ENCODE results near the gene ZNF423. TPM values are rescaled to one million over a fixed set of nuclear protein-coding genes. Genes with fewer than 3 reads are reported as not detected.

Gene ZNF423
- total and polyA plus RNA-seq, 2 of the 13 experiments (the other 11 are each of a cell fraction or from before 2014, with no cell fraction given): 0.07 to 0.31 TPM

DNA sequence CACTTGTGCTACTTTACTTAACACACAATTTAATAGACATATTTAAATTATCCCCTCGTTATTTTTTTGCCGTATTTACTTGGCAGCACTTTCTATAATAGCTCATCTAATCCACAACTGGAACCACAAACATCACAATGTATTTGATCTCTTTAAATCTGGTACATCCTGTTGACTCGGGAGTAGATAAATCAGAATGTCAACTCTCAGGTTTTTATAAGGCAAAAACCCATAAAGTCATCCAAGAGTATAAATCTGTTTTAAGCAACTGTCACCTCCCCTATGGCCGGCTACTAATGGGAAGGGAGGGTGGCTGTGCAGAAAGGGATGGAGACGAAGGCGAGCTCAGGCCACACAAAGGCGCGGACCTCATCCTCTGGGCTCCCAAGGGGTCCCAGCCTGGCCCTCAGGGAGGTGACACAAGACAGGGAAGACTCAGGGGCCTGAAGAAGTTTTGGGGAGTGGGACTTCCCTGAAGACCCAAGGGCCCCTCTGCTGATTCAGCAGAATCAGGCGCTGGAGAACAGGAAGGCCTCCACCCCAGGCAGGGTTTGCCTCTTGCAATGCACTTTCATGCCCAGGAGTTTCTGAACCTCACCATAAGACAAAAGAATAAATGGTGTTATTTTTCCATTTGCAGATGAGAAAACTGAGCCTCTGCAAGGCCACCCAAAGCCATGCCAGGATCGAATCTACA is 122.5 kb downstream of the ZNF423 start:
- POLR2A ChIA-PET: no interaction called here
- in situ Hi-C loops (cut with HindIII; ENCODE audit: extremely low pct_ligation_motif_present, low pct_unique_long_range_greater_than_20kb): no loop called here
- no peaks in the 10 kb centered on the region for H3K4me1 ChIP-seq (ENCODE audit: insufficient read depth, low read length)
- DNase-seq (ENCODE audit: low spot score) (no peak), ATAC-seq (no peak), FAIRE-seq (no peak)
- H2AFZ ChIP-seq (ENCODE audit: low read length): no peak overlapping the region
- CTCF ChIA-PET (ENCODE audit: low intra/inter-chr PET ratio, low total read pairs): no interaction called here
- no peaks in the 10 kb centered on the region for H4K20me1 ChIP-seq (ENCODE audit: insufficient read depth, low read length)
- no peak overlapping the region for H3K9ac ChIP-seq (ENCODE audit: insufficient read depth, low read depth, low read length)
- H3K9me3 ChIP-seq (ENCODE audit: low read length): no peaks in the 10 kb centered on the region
- no peak overlapping the region for H3K4me3 ChIP-seq (replicated peaks in 1 of 3; ENCODE audit: insufficient read depth in 1 of 3, low read depth in 2 of 3, low read length in 3 of 3)
- 52% methylated on average over 10 of the region's 10 CpGs for WGBS (ENCODE audit: low lambda C conversion rate)
- H3K4me2 ChIP-seq (ENCODE audit: low read depth, low read length): no peak overlapping the region
- no peak for TF ChIP-seq TOPORS (CRISPR knock-in tag; IDR thresholded peaks at IDR 0.05)
- TF ChIP-seq MAFF (IDR thresholded peaks at IDR 0.05; ENCODE audit: low read depth, low read length): peak; percentile 83
- peak; percentile 91 to 93 for TF ChIP-seq MAFK (conservative IDR thresholded peaks at IDR 0.05 in 1 of 2, IDR thresholded peaks at IDR 0.05 in 1 of 2; ENCODE audit: low read length in 2 of 2)
- TF ChIP-seq PHF21A (CRISPR knock-in tag; IDR thresholded peaks at IDR 0.05): no peak
- no TSS peak for BruUV-seq (replicated peaks)
- no peaks in the 10 kb centered on the region for H3K79me2 ChIP-seq (ENCODE audit: insufficient read depth, low read length)
- intact Hi-C loops (cut with micrococcal nuclease; ENCODE audit: unreplicated experiment): no loop called here
- no peaks in the 10 kb centered on the region for H3K36me3 ChIP-seq (replicated peaks in 1 of 2; ENCODE audit: control insufficient read depth in 1 of 2, insufficient read depth in 2 of 2, low read length in 2 of 2)
- no peak overlapping the region for H3K27ac ChIP-seq (ENCODE audit: extremely low read length, insufficient read depth, low read length)
- H3K27me3 ChIP-seq (ENCODE audit: control insufficient read depth in 1 of 2, insufficient read depth in 2 of 2, low read length in 2 of 2): peaks cover 2 to 16% of the 10 kb centered on the region in 2 experiments; a peak in 3 of 5 replicates

DNA sequence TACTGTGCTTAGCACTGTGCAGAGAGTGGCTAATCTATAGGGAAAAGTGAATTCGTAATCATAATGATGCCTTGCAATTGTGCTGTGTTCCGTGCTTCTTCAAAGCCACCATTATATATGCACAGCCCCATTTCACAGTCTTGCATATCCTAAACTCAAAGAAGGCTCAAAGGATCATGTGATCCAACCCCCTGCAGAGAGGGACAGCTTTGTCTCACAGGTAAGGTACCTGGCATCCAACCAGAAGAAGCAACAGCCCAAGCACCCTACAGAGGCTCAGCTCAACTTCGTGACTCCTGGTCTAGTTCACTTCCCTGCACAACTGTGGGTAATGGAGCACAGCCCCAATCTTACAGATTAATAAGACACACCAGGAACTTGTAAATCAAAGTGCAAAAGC is 124.0 kb downstream of the ZNF423 start:
- H3K79me2 ChIP-seq (ENCODE audit: insufficient read depth, low read length): no peaks in the 10 kb centered on the region
- in situ Hi-C loops (cut with HindIII; ENCODE audit: extremely low pct_ligation_motif_present, low pct_unique_long_range_greater_than_20kb) (no loop called here), intact Hi-C loops (cut with micrococcal nuclease; ENCODE audit: unreplicated experiment) (no loop called here)
- no peak overlapping the region for H2AFZ ChIP-seq (ENCODE audit: low read length)
- no peak for FAIRE-seq
- H3K4me1 ChIP-seq (ENCODE audit: insufficient read depth, low read length): no peaks in the 10 kb centered on the region
- no peak overlapping the region for H3K27ac ChIP-seq (ENCODE audit: extremely low read length, insufficient read depth, low read length)
- H4K20me1 ChIP-seq (ENCODE audit: insufficient read depth, low read length): no peaks in the 10 kb centered on the region
- peaks cover 5 to 24% of the 10 kb centered on the region in 2 experiments; a peak in 2 of 5 replicates for H3K27me3 ChIP-seq (ENCODE audit: control insufficient read depth in 1 of 2, insufficient read depth in 2 of 2, low read length in 2 of 2)
- H3K9ac ChIP-seq (ENCODE audit: insufficient read depth, low read depth, low read length): no peak overlapping the region
- ChIA-PET POLR2A (no interaction called here), CTCF (ENCODE audit: low intra/inter-chr PET ratio, low total read pairs) (no interaction called here)
- no peaks in the 10 kb centered on the region for H3K9me3 ChIP-seq (ENCODE audit: low read length)
- 4% methylated on average over 3 of the region's 3 CpGs for WGBS (ENCODE audit: low lambda C conversion rate)
- no TSS peak for BruUV-seq (replicated peaks)
- no peak overlapping the region for H3K4me3 ChIP-seq (replicated peaks in 1 of 3; ENCODE audit: insufficient read depth in 1 of 3, low read depth in 2 of 3, low read length in 3 of 3)
- no peak overlapping the region for H3K4me2 ChIP-seq (ENCODE audit: low read depth, low read length)
- TF ChIP-seq, protein P1, sequence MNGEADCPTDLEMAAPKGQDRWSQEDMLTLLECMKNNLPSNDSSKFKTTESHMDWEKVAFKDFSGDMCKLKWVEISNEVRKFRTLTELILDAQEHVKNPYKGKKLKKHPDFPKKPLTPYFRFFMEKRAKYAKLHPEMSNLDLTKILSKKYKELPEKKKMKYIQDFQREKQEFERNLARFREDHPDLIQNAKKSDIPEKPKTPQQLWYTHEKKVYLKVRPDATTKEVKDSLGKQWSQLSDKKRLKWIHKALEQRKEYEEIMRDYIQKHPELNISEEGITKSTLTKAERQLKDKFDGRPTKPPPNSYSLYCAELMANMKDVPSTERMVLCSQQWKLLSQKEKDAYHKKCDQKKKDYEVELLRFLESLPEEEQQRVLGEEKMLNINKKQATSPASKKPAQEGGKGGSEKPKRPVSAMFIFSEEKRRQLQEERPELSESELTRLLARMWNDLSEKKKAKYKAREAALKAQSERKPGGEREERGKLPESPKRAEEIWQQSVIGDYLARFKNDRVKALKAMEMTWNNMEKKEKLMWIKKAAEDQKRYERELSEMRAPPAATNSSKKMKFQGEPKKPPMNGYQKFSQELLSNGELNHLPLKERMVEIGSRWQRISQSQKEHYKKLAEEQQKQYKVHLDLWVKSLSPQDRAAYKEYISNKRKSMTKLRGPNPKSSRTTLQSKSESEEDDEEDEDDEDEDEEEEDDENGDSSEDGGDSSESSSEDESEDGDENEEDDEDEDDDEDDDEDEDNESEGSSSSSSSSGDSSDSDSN (CRISPR knock-in tag; IDR thresholded peaks at IDR 0.05): no peak
- TF ChIP-seq SP5 (CRISPR knock-in tag; IDR thresholded peaks at IDR 0.05; ENCODE audit: borderline replicate concordance, low read depth): no peak
- TF ChIP-seq ZNF790 (CRISPR knock-in tag; IDR thresholded peaks at IDR 0.05; ENCODE audit: borderline replicate concordance): no peak
- no peak for TF ChIP-seq ZNF253 (CRISPR knock-in tag; IDR thresholded peaks at IDR 0.05; ENCODE audit: borderline replicate concordance)
- TF ChIP-seq SKI (IDR thresholded peaks at IDR 0.05; ENCODE audit: partially characterized antibody): no peak
- TF ChIP-seq, protein P2, sequence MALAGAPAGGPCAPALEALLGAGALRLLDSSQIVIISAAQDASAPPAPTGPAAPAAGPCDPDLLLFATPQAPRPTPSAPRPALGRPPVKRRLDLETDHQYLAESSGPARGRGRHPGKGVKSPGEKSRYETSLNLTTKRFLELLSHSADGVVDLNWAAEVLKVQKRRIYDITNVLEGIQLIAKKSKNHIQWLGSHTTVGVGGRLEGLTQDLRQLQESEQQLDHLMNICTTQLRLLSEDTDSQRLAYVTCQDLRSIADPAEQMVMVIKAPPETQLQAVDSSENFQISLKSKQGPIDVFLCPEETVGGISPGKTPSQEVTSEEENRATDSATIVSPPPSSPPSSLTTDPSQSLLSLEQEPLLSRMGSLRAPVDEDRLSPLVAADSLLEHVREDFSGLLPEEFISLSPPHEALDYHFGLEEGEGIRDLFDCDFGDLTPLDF (CRISPR knock-in tag; IDR thresholded peaks at IDR 0.05): no peak
- no peak for TF ChIP-seq ZNF24 (IDR thresholded peaks at IDR 0.05)
- TF ChIP-seq, protein P3, sequence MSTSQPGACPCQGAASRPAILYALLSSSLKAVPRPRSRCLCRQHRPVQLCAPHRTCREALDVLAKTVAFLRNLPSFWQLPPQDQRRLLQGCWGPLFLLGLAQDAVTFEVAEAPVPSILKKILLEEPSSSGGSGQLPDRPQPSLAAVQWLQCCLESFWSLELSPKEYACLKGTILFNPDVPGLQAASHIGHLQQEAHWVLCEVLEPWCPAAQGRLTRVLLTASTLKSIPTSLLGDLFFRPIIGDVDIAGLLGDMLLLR (CRISPR knock-in tag; IDR thresholded peaks at IDR 0.05): no peak
- TF ChIP-seq ONECUT2 (CRISPR knock-in tag; IDR thresholded peaks at IDR 0.05): no peak
- no peaks in the 10 kb centered on the region for H3K36me3 ChIP-seq (replicated peaks in 1 of 2; ENCODE audit: control insufficient read depth in 1 of 2, insufficient read depth in 2 of 2, low read length in 2 of 2)
- DNase-seq (ENCODE audit: low spot score): no peak
- ATAC-seq: no peak

Measured in HepG2 (cell line).